K562 (cell line): ENCODE data around the gene CCL24.

Experiments
- CTCF ChIP-seq, 3 experiments: IDR thresholded peaks in 2 of 3; conservative IDR thresholded peaks in 1 of 3; 2 replicates each; pipeline ENCODE4 v1.5.1; 2011 to 2012; ENCODE audit warnings: low read length in 3 of 3, mild to moderate bottlenecking in 3 of 3, control low read depth in 2 of 3, improper control_type of control experiment in 1 of 3, inconsistent platforms in 1 of 3, low read depth in 1 of 3, mixed read lengths in 1 of 3, moderate library complexity in 1 of 3; ENCODE audit not compliant: insufficient read depth in 2 of 3
- POLR2AphosphoS5 ChIP-seq: IDR thresholded peaks from 2 replicates; pipeline ENCODE4 v1.6.1; 2011; ENCODE audit warnings: mild to moderate bottlenecking, low read depth, low read length, moderate library complexity; ENCODE audit not compliant: control insufficient read depth, insufficient read depth
- REST ChIP-seq, 2 experiments: fragments of 450-650 bp; formaldehyde crosslinking in 1 of 2; IDR thresholded peaks; 2 replicates each; pipeline versions ENCODE4 v1.4.0 to v1.6.1; 2014 to 2020; ENCODE audit warnings: mild to moderate bottlenecking in 2 of 2, borderline replicate concordance in 1 of 2, low read depth in 1 of 2
- RFX5 ChIP-seq: IDR thresholded peaks from 2 replicates; pipeline ENCODE4 v1.6.1; 2011; ENCODE audit warnings: low read depth, mild to moderate bottlenecking, improper control_type of control experiment, low read length
- SP1 ChIP-seq: sonication (generic); formaldehyde crosslinking; IDR thresholded peaks from 2 replicates; pipeline ENCODE4 v1.8.1; 2022; ENCODE audit warnings: mild to moderate bottlenecking, missing genetic modification reagents

DNA sequence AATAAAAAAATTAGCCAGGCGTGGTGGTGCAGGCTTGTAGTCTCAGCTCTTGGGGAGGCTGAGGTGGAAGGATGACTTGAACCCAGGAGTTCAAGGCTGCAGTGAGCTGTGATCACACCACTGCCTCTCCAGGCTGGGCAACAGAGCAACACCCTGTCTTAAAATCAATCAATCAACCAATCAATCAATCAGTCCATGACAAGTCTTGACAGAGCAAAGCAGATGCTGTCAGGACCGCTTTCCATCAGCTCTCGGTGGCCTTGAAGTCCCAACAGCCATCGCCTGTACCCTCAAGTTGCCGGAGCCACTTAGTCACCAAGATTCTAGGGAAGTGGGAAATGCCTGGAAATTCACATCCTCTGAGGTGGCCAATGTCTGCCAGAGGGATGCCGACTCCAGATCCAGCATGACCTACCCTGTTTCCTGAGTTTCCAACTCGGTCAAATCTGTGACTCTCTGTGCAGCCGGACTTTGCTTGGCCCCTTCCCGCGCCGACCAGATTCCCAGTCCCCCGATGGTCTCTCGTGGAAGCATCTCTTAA lies 871 bp upstream of the CCL24 start:
- TF ChIP-seq CTCF (IDR thresholded peaks at IDR 0.05 in 2 of 3, conservative IDR thresholded peaks at IDR 0.05 in 1 of 3; ENCODE audit: insufficient read depth in 2 of 3, low read depth in 1 of 3, low read length in 3 of 3), result no peak
- TF ChIP-seq REST (IDR thresholded peaks at IDR 0.05; ENCODE audit: borderline replicate concordance), result no peak
- no peak for TF ChIP-seq REST (CRISPR knock-in tag; IDR thresholded peaks at IDR 0.05; ENCODE audit: low read depth)
- TF ChIP-seq RFX5, result no peak
- no peak; the same call in 1 of the 2 replicates for TF ChIP-seq SP1 (CRISPR knock-in tag)
- no peak for TF ChIP-seq POLR2AphosphoS5
